ENCODE measurements around the gene MRPL20. TPM values are rescaled to one million over a fixed set of nuclear protein-coding genes. Genes with fewer than 3 reads are reported as not detected.
A peak's percentile ranks its signal among the peaks of the same experiment; 100 is the strongest.

The MRPL20 gene
- total and polyA plus RNA-seq, 2 donors from 2014 or later, result 103 to 221 TPM

GRCh38 chr1:1373051-1373814, 33.9 kb downstream of the MRPL20 start:
- no peak for FAIRE-seq
- H3K9ac ChIP-seq (ENCODE audit: low read length in 3 of 3), result no peak overlapping the region
- no peaks in the 10 kb centered on the region for H3K9me3 ChIP-seq (ENCODE audit: control insufficient read depth in 2 of 3, insufficient read depth in 1 of 3, low read length in 3 of 3)
- intact Hi-C loops (cut with DNase I), result no loop called here
- TF ChIP-seq CTCF (IDR thresholded peaks at IDR 0.05; ENCODE audit: borderline replicate concordance, extremely low read depth, insufficient read depth), result no peak
- H3K4me1 ChIP-seq (ENCODE audit: control insufficient read depth in 2 of 3, insufficient read depth in 2 of 3, low read depth in 1 of 3, low read length in 3 of 3), result peaks cover 0 to 19% (median 0%) of the 10 kb centered on the region in 3 donors
- peak in 2 of 5 donors; percentile 52 to 65 for DNase-seq
- H3K36me3 ChIP-seq (ENCODE audit: control insufficient read depth in 2 of 3, insufficient read depth in 3 of 3, low read length in 3 of 3), result no peaks in the 10 kb centered on the region
- no peaks in the 10 kb centered on the region for H3K27me3 ChIP-seq (ENCODE audit: control insufficient read depth, insufficient read depth, low read length)
- no peak overlapping the region for H3K4me3 ChIP-seq (ENCODE audit: low read length in 3 of 3)
- no peak overlapping the region for H3K27ac ChIP-seq (ENCODE audit: low read depth in 2 of 2, low read length in 2 of 2)

- no peak overlapping the region for H3K27ac ChIP-seq (ENCODE audit: low read depth in 2 of 2, low read length in 2 of 2)
- peak; percentile 66 to 87 (median 78) for DNase-seq
- peak; percentile 74 for TF ChIP-seq CTCF (IDR thresholded peaks at IDR 0.05; ENCODE audit: borderline replicate concordance, extremely low read depth, insufficient read depth)
- peaks cover 0 to 19% (median 0%) of the 10 kb centered on the region in 3 donors for H3K4me1 ChIP-seq (ENCODE audit: control insufficient read depth in 2 of 3, insufficient read depth in 2 of 3, low read depth in 1 of 3, low read length in 3 of 3)
- FAIRE-seq, result no peak
- no peaks in the 10 kb centered on the region for H3K36me3 ChIP-seq (ENCODE audit: control insufficient read depth in 2 of 3, insufficient read depth in 3 of 3, low read length in 3 of 3)
- no peak overlapping the region for H3K9ac ChIP-seq (ENCODE audit: low read length in 3 of 3)
- intact Hi-C loops (cut with DNase I), result no loop called here
- H3K27me3 ChIP-seq (ENCODE audit: control insufficient read depth, insufficient read depth, low read length), result no peaks in the 10 kb centered on the region
- H3K4me3 ChIP-seq (ENCODE audit: low read length in 3 of 3), result no peak overlapping the region
- H3K9me3 ChIP-seq (ENCODE audit: control insufficient read depth in 2 of 3, insufficient read depth in 1 of 3, low read length in 3 of 3), result no peaks in the 10 kb centered on the region
These were observed 35.1 kb downstream of the MRPL20 start for GRCh38 chr1:1371746-1372711.

- peaks cover 0 to 19% (median 0%) of the 10 kb centered on the region in 3 donors for H3K4me1 ChIP-seq (ENCODE audit: control insufficient read depth in 2 of 3, insufficient read depth in 2 of 3, low read depth in 1 of 3, low read length in 3 of 3)
- H3K9ac ChIP-seq (ENCODE audit: low read length in 3 of 3), result no peak overlapping the region
- no peak overlapping the region for H3K27ac ChIP-seq (ENCODE audit: low read depth in 2 of 2, low read length in 2 of 2)
- no peak for FAIRE-seq
- no peaks in the 10 kb centered on the region for H3K9me3 ChIP-seq (ENCODE audit: control insufficient read depth in 2 of 3, insufficient read depth in 1 of 3, low read length in 3 of 3)
- peak in 2 of 5 donors; percentile 61 to 75 for DNase-seq
- H3K27me3 ChIP-seq (ENCODE audit: control insufficient read depth, insufficient read depth, low read length), result no peaks in the 10 kb centered on the region
- intact Hi-C loops (cut with DNase I), result no loop called here
- TF ChIP-seq CTCF (IDR thresholded peaks at IDR 0.05; ENCODE audit: borderline replicate concordance, extremely low read depth, insufficient read depth), result no peak
- no peaks in the 10 kb centered on the region for H3K36me3 ChIP-seq (ENCODE audit: control insufficient read depth in 2 of 3, insufficient read depth in 3 of 3, low read length in 3 of 3)
- no peak overlapping the region for H3K4me3 ChIP-seq (ENCODE audit: low read length in 3 of 3)
These were observed 35.7 kb downstream of the MRPL20 start for GRCh38 chr1:1371364-1371745.

Measured in kidney (tissue), 14 donors.